HUES6 (cell line): Measurements from ENCODE around the gene CDYL.

Source experiments
- H3K27ac ChIP-seq: 2 replicates; pipeline ENCODE4 v1.7.0; 2013; ENCODE audit warnings: low read depth, mild to moderate bottlenecking, low read length, inconsistent platforms
- H3K27me3 ChIP-seq: 2 replicates; pipeline ENCODE4 v1.6.1; 2013; ENCODE audit warnings: low read length; ENCODE audit not compliant: control insufficient read depth, insufficient read depth
- H3K36me3 ChIP-seq: 2 replicates; pipeline ENCODE4 v1.6.1; 2013; ENCODE audit warnings: low read length; ENCODE audit not compliant: control insufficient read depth, insufficient read depth
- H3K4me1 ChIP-seq: 2 replicates; pipeline ENCODE4 v1.6.1; 2013; ENCODE audit warnings: low read length; ENCODE audit not compliant: control insufficient read depth, insufficient read depth
- H3K4me3 ChIP-seq: 2 replicates; pipeline ENCODE4 v1.5.1; 2013; ENCODE audit warnings: low read depth, low read length
- H3K9ac ChIP-seq: one replicate; pipeline ENCODE4 v1.6.1; 2013; ENCODE audit warnings: mild to moderate bottlenecking, low read length
- H3K9me3 ChIP-seq: 2 replicates; pipeline ENCODE4 v1.6.1; 2013; ENCODE audit warnings: low read depth, low read length; ENCODE audit not compliant: control insufficient read depth, insufficient read depth

CDYL gene

GRCh38 chr6:4937414-4937813, 161.2 kb downstream of the CDYL start:
- Histone ChIP-seq H3K9me3 (no peaks in the 10 kb centered on the region), H3K27me3 (no peaks in the 10 kb centered on the region), H3K4me3 (no peak overlapping the region), H3K9ac (no peak overlapping the region), H3K4me1 (peaks cover 7% of the 10 kb centered on the region; the same call in 1 of the 2 replicates), H3K27ac (no peak overlapping the region), H3K36me3 (peaks cover 7% of the 10 kb centered on the region; the same call in 1 of the 2 replicates)

DNA sequence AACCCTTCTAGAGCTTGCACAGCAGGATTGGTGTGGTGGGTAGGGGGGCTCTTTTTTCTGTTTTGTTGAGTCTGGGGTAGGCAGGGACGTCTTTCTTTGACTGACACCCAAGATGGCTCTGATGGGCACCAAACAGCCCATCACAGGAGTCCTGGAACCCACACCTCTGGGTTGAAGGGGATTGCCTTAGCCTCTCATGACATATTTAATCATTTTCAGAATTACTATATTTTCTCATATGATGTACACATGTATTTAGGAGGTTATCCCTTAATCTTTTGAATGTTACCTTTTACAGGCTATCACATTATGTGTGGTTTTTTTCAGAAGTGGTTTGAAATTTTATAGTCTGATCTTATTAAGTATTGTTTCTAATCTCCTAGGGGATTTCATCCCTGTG, 163.0 kb downstream of the CDYL start:
- H3K9ac ChIP-seq = no peak overlapping the region
- no peaks in the 10 kb centered on the region for H3K27me3 ChIP-seq
- no peaks in the 10 kb centered on the region for H3K9me3 ChIP-seq
- H3K4me1 ChIP-seq = peaks cover 18% of the 10 kb centered on the region
- H3K4me3 ChIP-seq = no peak overlapping the region
- peaks cover 20% of the 10 kb centered on the region for H3K36me3 ChIP-seq
- H3K27ac ChIP-seq = no peak overlapping the region

DNA sequence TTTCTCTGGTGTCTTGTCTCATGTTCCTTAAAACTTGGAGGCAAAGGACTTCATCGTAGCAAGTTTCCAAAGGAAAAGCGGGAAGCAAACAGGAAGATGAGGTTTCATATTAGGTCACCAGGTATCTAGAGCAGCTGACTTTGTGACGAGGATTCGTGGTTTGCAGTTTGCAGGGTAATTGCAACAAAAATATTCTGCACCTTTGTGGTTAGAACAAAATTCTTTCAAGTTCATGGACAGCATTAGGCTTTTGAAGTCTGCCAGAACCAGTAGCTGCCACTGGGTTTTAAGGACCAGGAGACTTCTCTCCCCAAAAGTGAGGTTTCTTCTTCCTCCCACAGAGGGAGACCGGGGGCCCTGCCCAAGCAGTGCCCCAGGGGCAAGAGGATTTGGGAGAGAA, 164.2 kb downstream of the CDYL start:
- H3K27ac ChIP-seq = no peak overlapping the region
- H3K36me3 ChIP-seq = peaks cover 32% of the 10 kb centered on the region
- H3K4me1 ChIP-seq = peaks cover 18% of the 10 kb centered on the region
- H3K9me3 ChIP-seq = no peaks in the 10 kb centered on the region
- no peaks in the 10 kb centered on the region for H3K27me3 ChIP-seq
- H3K4me3 ChIP-seq = no peak overlapping the region
- no peak overlapping the region for H3K9ac ChIP-seq

DNA sequence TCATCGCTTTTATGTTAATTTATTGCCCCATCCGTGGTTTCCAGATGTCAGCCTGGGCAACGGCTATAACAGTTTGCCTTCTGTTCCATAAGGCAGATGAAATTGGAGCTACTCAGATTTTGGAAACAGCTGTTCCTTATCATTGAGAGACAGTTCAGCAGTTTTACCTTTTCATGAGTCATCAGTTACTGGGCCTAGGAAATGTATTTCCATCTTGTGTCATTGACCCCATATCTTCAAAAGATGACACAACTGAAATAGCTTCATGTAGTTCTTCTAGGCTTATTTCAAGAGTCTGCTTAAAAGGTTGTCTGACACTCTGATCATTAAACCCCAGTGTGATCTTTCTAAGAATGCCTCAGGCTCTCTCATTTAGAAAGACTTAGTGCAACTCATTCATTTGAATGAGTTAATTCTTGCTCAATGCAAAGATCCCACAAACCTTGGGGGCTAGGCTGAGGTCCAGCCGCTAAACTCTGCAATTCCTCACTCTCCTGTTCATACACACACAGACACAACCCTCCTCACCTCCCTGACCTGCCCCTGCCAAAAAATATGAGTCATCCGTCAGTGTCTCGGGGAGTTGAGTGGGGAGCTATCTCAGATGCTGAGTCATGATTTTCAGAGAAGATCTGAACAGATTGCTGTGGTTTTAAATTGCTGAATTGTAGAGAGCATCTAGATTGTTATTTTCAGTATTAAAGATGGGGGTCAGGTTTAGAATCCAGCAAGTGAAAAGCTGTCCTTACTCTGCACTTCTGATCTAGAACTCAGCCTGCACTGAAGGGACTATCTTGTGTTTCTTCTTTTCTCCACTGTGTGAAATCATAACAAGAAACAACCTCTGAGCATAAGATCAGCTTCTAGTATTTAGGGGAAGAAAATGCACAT, 165.8 kb downstream of the CDYL start:
- no peak overlapping the region for H3K4me3 ChIP-seq
- H3K9me3 ChIP-seq = no peaks in the 10 kb centered on the region
- no peaks in the 10 kb centered on the region for H3K27me3 ChIP-seq
- peaks cover 18% of the 10 kb centered on the region for H3K4me1 ChIP-seq
- no peak overlapping the region for H3K9ac ChIP-seq
- H3K36me3 ChIP-seq = peaks cover 46% of the 10 kb centered on the region
- peak overlapping the region; percentile 35; the same call in 1 of the 2 replicates for H3K27ac ChIP-seq

GRCh38 chr6:4942673-4943009, 166.4 kb downstream of the CDYL start:
- H3K4me3 ChIP-seq = no peak overlapping the region
- peaks cover 18% of the 10 kb centered on the region for H3K4me1 ChIP-seq
- H3K27ac ChIP-seq = no peak overlapping the region; the same call in 1 of the 2 replicates
- no peak overlapping the region for H3K9ac ChIP-seq
- peaks cover 43% of the 10 kb centered on the region for H3K36me3 ChIP-seq
- H3K9me3 ChIP-seq = no peaks in the 10 kb centered on the region
- no peaks in the 10 kb centered on the region for H3K27me3 ChIP-seq

- H3K4me1 ChIP-seq = peaks cover 29% of the 10 kb centered on the region
- H3K9me3 ChIP-seq = no peaks in the 10 kb centered on the region
- H3K9ac ChIP-seq = no peak overlapping the region
- H3K27me3 ChIP-seq = no peaks in the 10 kb centered on the region
- H3K36me3 ChIP-seq = peaks cover 41% of the 10 kb centered on the region
- H3K4me3 ChIP-seq = no peak overlapping the region
- no peak overlapping the region for H3K27ac ChIP-seq
These were observed 167.5 kb downstream of the CDYL start for GRCh38 chr6:4943716-4944115.

- no peaks in the 10 kb centered on the region for H3K9me3 ChIP-seq
- no peaks in the 10 kb centered on the region for H3K27me3 ChIP-seq
- no peak overlapping the region for H3K9ac ChIP-seq
- no peak overlapping the region for H3K4me3 ChIP-seq
- H3K4me1 ChIP-seq = peaks cover 35% of the 10 kb centered on the region
- peaks cover 44% of the 10 kb centered on the region for H3K36me3 ChIP-seq
- no peak overlapping the region for H3K27ac ChIP-seq
These were observed 168.1 kb downstream of the CDYL start for GRCh38 chr6:4944325-4944724.

DNA sequence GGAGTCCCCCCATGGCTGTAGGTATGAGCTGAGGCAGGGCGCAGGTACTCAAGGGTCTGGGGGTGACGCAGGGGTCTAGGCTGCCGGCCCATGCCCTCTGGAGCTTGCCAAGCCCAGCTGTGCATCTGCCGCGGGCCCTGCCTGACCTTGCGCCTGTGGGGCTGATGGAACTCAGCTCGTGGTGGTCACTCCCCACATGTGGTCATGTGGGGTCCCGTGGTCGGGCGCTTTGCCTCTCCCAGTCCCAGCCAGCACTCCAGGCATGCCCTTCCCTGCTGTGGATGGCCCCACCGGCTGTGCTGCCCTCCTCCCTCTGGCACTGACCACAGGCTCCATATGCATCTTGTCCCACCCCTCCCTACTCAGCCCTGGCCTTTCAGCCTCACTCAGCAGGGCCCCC, 170.3 kb downstream of the CDYL start:
- Histone ChIP-seq H3K9me3 (no peaks in the 10 kb centered on the region), H3K4me1 (peaks cover 36% of the 10 kb centered on the region), H3K36me3 (peaks cover 55% of the 10 kb centered on the region), H3K4me3 (no peak overlapping the region), H3K27me3 (no peaks in the 10 kb centered on the region), H3K27ac (no peak overlapping the region), H3K9ac (no peak overlapping the region)

DNA sequence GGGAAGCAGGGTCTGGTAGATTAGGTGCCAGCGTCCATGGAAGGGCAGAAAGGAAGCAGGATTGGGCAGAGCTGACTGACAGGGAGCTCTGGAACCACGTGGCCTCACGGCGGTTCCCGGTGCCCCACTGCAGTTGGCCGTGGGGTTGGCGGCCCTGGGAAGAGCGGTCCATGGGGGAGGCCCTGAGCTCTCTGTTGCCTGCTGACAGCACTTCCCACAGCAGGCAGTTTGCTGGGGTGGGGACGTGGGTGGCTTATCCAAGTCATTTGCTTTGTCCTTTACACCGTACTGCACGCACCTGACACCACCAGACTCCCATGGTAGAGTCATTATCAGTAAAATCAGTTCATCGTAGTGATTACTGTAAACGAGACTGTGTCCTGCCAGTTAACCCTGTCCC, 171.5 kb downstream of the CDYL start:
- Histone ChIP-seq H3K9me3 (no peaks in the 10 kb centered on the region), H3K36me3 (peaks cover 61% of the 10 kb centered on the region)

DNA sequence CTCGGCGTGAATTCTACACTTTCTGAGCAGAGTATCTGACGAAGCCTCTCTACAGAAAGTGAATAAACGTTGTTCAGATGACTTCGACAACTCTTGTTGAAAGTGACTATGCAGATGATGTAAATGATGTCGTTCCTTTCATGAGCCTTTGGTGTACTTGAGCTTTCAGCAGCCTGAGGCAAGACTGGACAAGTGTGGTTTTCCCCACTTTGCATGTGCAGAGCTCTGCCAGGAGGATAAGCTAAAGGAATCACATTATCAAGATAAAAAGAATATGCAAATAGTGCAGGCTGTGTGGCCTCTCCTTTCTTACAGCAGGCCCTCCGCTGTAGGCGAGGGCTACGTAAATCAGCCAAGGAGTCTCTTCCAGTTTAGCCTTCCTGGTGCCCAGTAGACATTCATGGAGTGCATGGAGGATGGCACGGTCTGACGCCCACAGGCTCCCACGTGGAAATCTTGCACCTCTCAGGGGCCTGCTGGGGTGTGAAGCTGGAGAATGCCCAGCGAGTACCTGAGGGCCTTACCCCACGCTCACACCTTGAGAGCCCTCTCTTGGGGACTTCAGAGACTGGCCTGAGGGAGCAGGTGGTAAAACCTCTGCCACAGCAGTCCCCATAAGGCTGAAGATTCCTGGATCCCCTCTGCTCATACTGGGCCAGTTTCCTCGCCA, 172.7 kb downstream of the CDYL start:
- no peak overlapping the region for H3K27ac ChIP-seq
- no peaks in the 10 kb centered on the region for H3K27me3 ChIP-seq
- H3K4me3 ChIP-seq = no peak overlapping the region
- peaks cover 63% of the 10 kb centered on the region for H3K36me3 ChIP-seq
- peaks cover 18% of the 10 kb centered on the region for H3K4me1 ChIP-seq
- H3K9me3 ChIP-seq = no peaks in the 10 kb centered on the region
- H3K9ac ChIP-seq = peak overlapping the region; percentile 34

More for the DNA sequence above, 171.5 kb downstream of the CDYL start:
- Histone ChIP-seq H3K27ac (no peak overlapping the region), H3K9ac (no peak overlapping the region), H3K4me3 (no peak overlapping the region), H3K27me3 (no peaks in the 10 kb centered on the region), H3K4me1 (peaks cover 26% of the 10 kb centered on the region)

GRCh38 chr6:4950076-4950475, 173.9 kb downstream of the CDYL start:
- Histone ChIP-seq H3K4me1 (peaks cover 18% of the 10 kb centered on the region), H3K4me3 (no peak overlapping the region), H3K9ac (no peak overlapping the region), H3K36me3 (peaks cover 59% of the 10 kb centered on the region), H3K27me3 (no peaks in the 10 kb centered on the region), H3K9me3 (no peaks in the 10 kb centered on the region), H3K27ac (no peak overlapping the region)
